Right cardiac atrium (tissue), 5 donors: ENCODE results near the gene CHST11. TPM values are rescaled to one million over a fixed set of nuclear protein-coding genes. Genes with fewer than 3 reads are reported as not detected.
"Not testable (repeated sequence)": the region's sequence is repeated elsewhere in the genome, so short reads cannot be mapped to it uniquely, and the experiment has no call there.

ENCODE experiments used
- ATAC-seq, 2 donors: fragments of 200-7000 bp; cut with Tn5 transposase; one replicate each; pipeline versions ENCODE4 v1.8.0 to v1.9.1; 2020; ENCODE audit warnings: moderate library complexity in 2 of 2, mild to moderate bottlenecking in 1 of 2
- DNase-seq, 3 donors: peaks; one replicate each; pipeline ENCODE4 v3.0.0-alpha.2; 2020
- H3K27ac ChIP-seq: one replicate; pipeline ENCODE4 v1.5.1; 2013; ENCODE audit warnings: mild to moderate bottlenecking, low read length, control low read depth, moderate library complexity
- H3K27me3 ChIP-seq: one replicate; pipeline ENCODE4 v1.6.1; 2013; ENCODE audit not compliant: control insufficient read depth, insufficient read depth
- H3K4me1 ChIP-seq: one replicate; pipeline ENCODE4 v1.6.1; 2013; ENCODE audit warnings: low read length; ENCODE audit not compliant: control insufficient read depth, insufficient read depth
- H3K4me3 ChIP-seq: one replicate; pipeline ENCODE4 v1.5.1; 2013; ENCODE audit warnings: low read length, control low read depth
- H3K9me3 ChIP-seq: one replicate; pipeline ENCODE4 v1.6.1; 2013; ENCODE audit warnings: low read length; ENCODE audit not compliant: control insufficient read depth
- WGBS: extraction: QIAGEN DNeasy Blood & Tissue Kit; methylation state at CpG from one replicate; pipeline ENCODE4 v1.1.7; 2013; 5-methylcytosine and 5-hydroxymethylcytosine counted together
- intact Hi-C, 4 donors: fragments of 100-400 bp; cut with DNase I; formaldehyde crosslinking; loops; one replicate each; pipeline versions ENCODE4 v1.11.0 to v1.14.0; 2022 to 2023
- polyA plus RNA-seq: library from polyadenylated mRNA; stranded (reverse); fragments of 200-250 nt; gene quantifications from one replicate; pipeline ENCODE4 v1.2.3, GENCODE V29; 2013
- total RNA-seq, 4 donors: library from RNA; stranded (reverse); fragmentation: NEBNext Ultra II Directional; extraction: Animal tissue kit (Norgen Biotek cat#: 25700); gene quantifications; one replicate each; pipeline ENCODE4 v1.2.1, GENCODE V29; 2021
- donor health status: healthy with polysubstance abuse.
- donor health status: DM: no; HTN: yes; CAD: no.
- donor health status: DM: no; HTN: no; CAD: no.
- donor health status: DM: no; HTN: yes; CAD: no; lungs with severe emphysema.
- donor health status: DM: yes; HTN: yes; CAD: no.

CHST11 gene
- total and polyA plus RNA-seq, 5 donors: 3.1 to 11.8 (median 9.9) TPM

GRCh38 chr12:104519190-104520019, 62.7 kb downstream of the CHST11 start:
- intact Hi-C loops: no loop called here
- 82% methylated on average over 7 of the region's 7 CpGs for WGBS

DNA sequence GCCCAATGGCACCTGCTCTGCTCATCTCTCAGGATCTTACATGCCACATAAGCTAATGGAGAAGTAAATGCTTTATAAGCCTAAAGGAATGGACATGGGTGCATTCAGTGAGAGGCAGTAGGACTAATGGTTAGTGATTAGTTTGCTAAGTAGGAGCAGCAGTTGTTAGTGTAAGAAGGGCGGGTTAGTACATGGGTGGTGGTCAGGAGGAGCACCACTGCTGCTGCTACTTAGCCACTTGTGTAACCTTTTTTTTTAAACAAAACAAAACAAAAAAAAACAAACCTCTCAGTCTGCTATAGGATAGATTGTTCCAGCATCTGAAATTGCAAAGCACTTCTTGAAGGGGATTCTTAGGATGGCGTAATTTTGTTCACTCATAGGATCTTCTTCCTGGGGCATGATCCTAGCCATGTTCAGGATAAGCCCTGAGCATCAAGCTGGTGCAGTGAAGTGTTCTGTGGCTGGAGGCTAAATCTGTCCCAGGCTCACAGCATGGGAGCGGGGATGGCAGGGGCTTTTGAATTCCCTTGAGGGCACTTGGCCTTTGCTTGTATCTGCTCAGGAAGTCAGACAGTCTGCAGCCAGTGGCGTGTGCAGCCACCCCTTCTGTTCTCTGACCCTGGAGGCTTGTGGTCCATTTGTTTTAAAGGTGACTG, 63.6 kb downstream of the CHST11 start:
- intact Hi-C loops: no loop called here
- H3K27me3 ChIP-seq: no peaks in the 10 kb centered on the region
- 69% methylated on average over 4 of the region's 4 CpGs for WGBS
- peaks cover 23% of the 10 kb centered on the region for H3K4me1 ChIP-seq
- peak in 1 of 2 donors; percentile 21 for ATAC-seq
- no peak overlapping the region for H3K4me3 ChIP-seq
- H3K27ac ChIP-seq: no peak overlapping the region
- no peaks in the 10 kb centered on the region for H3K9me3 ChIP-seq
- DNase-seq: no peak

More at GRCh38 chr12:104519190-104520019, 62.7 kb downstream of the CHST11 start:
- H3K4me3 ChIP-seq: no peak overlapping the region
- H3K27ac ChIP-seq: no peak overlapping the region
- H3K27me3 ChIP-seq: no peaks in the 10 kb centered on the region
- peaks cover 25% of the 10 kb centered on the region for H3K4me1 ChIP-seq
- H3K9me3 ChIP-seq: no peaks in the 10 kb centered on the region
- DNase-seq: no peak
- ATAC-seq: no peak

GRCh38 chr12:104521731-104522130, 65.0 kb downstream of the CHST11 start:
- ATAC-seq: peak in 1 of 2 donors; percentile 25

GRCh38 chr12:104522985-104523722, 66.4 kb downstream of the CHST11 start:
- H3K4me3 ChIP-seq: no peak overlapping the region
- peaks cover 20% of the 10 kb centered on the region for H3K4me1 ChIP-seq
- no peak overlapping the region for H3K27ac ChIP-seq
- no peak for DNase-seq
- no peak for ATAC-seq
- no peaks in the 10 kb centered on the region for H3K9me3 ChIP-seq
- WGBS: 58% methylated on average over 4 of the region's 4 CpGs
- H3K27me3 ChIP-seq: no peaks in the 10 kb centered on the region
- intact Hi-C loops: no loop called here

More at GRCh38 chr12:104521731-104522130, 65.0 kb downstream of the CHST11 start:
- no peaks in the 10 kb centered on the region for H3K27me3 ChIP-seq
- DNase-seq: no peak
- intact Hi-C loops: no loop called here
- 59% methylated on average over 5 of the region's 5 CpGs for WGBS
- no peaks in the 10 kb centered on the region for H3K9me3 ChIP-seq
- no peak overlapping the region for H3K4me3 ChIP-seq
- H3K4me1 ChIP-seq: peaks cover 20% of the 10 kb centered on the region
- H3K27ac ChIP-seq: no peak overlapping the region

DNA sequence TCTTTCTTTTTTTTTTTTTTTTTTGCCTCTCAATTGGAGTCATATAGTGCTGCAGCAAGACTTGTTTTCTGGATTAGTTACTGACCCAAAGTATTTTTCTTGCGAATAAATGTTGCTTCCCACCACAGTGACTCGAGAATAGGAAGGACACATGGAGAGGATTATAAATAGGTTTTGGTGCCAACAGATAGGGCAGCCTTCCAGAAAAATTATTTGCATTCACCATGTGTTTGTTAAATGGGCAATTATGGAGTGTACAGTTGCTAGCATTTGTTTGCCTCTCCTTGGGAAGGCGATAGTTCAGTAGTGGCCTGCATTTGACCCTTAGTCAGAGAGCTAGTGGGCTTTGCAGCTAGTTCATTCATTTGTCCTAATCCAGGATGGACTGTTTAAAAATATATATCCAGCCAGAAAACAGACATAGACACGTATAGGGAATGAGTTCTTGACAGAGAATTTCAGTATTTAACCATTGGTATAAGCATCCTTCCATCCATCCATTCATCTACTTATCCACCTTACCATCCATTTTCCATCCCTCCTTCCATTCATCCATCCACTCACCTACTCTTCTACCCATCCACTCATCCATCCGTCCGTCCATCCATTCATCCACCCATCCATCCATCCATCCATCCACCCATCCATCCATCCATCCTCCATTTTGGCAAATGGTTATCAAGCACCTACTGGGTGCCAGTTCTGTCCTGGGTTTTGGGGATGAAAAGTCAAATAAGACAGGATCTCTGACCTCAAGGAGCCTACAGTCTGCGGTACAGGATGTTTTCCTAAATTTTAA, 67.5 kb downstream of the CHST11 start:
- ATAC-seq (no peak), DNase-seq (no peak)
- Histone ChIP-seq H3K9me3 (no peaks in the 10 kb centered on the region), H3K4me3 (no peak overlapping the region), H3K4me1 (peaks cover 20% of the 10 kb centered on the region), H3K27ac (no peak overlapping the region), H3K27me3 (no peaks in the 10 kb centered on the region)
- 68% methylated on average over 7 of the region's 7 CpGs for WGBS
- intact Hi-C loops: no loop called here

GRCh38 chr12:104526320-104526719, 69.6 kb downstream of the CHST11 start:
- Histone ChIP-seq H3K4me3 (no peak overlapping the region), H3K4me1 (peaks cover 7% of the 10 kb centered on the region), H3K27me3 (no peaks in the 10 kb centered on the region), H3K9me3 (no peaks in the 10 kb centered on the region), H3K27ac (no peak overlapping the region)
- no peak for DNase-seq
- WGBS: 68% methylated on average over 4 of the region's 4 CpGs
- intact Hi-C loops: no loop called here
- ATAC-seq: no peak

GRCh38 chr12:104526751-104527150, 70.0 kb downstream of the CHST11 start:
- intact Hi-C loops: no loop called here

GRCh38 chr12:104527653-104528052, 70.9 kb downstream of the CHST11 start:
- ATAC-seq: not testable (repeated sequence)

More at GRCh38 chr12:104526751-104527150, 70.0 kb downstream of the CHST11 start:
- no peak overlapping the region for H3K4me3 ChIP-seq
- no peak for DNase-seq
- no peak for ATAC-seq
- H3K4me1 ChIP-seq: peaks cover 3% of the 10 kb centered on the region
- H3K27ac ChIP-seq: no peak overlapping the region
- no peaks in the 10 kb centered on the region for H3K27me3 ChIP-seq
- no peaks in the 10 kb centered on the region for H3K9me3 ChIP-seq
- 79% methylated on average over 6 of the region's 6 CpGs for WGBS

DNA sequence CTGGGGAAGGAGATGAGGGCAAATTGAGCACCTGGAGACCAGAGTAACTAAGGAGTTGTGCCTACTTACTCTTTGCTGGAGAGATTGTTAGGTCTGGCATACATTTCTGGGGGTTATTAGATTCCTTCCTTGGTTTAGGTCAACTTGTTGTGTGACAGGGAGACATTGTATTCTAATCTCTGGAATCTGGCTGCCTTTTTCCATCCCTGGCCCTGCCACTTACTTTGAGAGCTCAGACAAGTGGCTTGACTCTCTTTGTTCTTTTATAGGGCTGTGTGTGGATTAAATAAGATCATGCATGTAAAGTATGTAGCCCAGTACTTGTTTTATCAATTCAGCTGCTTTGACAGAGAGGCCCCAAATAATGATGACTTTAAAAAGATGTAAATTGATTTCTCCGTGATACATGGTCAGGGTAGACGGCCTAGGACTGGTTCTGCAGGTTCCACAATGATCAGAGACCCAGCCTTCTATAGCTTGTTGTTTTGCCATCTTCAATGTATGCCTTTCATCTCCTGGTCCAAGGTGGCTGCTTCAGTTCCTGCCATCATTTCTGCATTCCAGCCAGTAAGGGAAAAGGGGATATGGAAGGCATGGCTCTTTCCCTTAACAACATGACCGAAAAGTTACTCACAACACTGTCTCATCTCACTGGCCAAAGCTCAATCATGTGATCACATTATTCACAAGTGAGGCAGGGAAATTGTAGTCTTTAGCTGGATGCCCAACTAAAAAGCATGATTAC, 72.6 kb downstream of the CHST11 start:
- DNase-seq (no peak), ATAC-seq (no peak)
- H3K27me3 ChIP-seq: no peaks in the 10 kb centered on the region
- no peaks in the 10 kb centered on the region for H3K4me1 ChIP-seq
- intact Hi-C loops: no loop called here
- H3K9me3 ChIP-seq: no peaks in the 10 kb centered on the region
- no peak overlapping the region for H3K4me3 ChIP-seq
- no peak overlapping the region for H3K27ac ChIP-seq
- WGBS: 94% methylated on average over 3 of the region's 3 CpGs

More at GRCh38 chr12:104527653-104528052, 70.9 kb downstream of the CHST11 start:
- 90% methylated on average over 5 of the region's 5 CpGs for WGBS
- H3K27ac ChIP-seq, H3K4me1 ChIP-seq, H3K27me3 ChIP-seq, DNase-seq, H3K4me3 ChIP-seq, H3K9me3 ChIP-seq, intact Hi-C loops: not testable (repeated sequence)

DNA sequence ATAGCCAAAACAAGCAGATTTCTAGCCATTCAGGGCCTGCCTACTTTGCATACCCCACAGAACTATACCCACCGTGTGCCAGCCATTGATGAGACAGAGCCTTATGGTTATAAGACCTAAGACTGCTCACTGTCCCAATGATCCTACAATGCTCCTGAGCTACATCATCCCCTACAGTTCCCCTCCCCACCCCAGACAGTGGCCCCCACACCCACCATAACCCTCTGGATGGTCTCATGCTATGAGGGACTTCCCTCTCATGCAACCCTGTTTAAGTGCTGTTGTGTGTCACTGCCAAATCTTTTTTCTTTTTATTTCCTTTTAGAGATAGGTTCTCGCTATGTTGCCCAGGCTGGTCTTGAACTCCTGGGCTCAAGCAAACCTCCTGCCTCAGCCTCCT, 75.9 kb downstream of the CHST11 start:
- no peak for ATAC-seq
- 92% methylated on average over 2 of the region's 2 CpGs for WGBS
- Histone ChIP-seq H3K4me3 (no peak overlapping the region), H3K27ac (no peak overlapping the region), H3K4me1 (no peaks in the 10 kb centered on the region), H3K9me3 (no peaks in the 10 kb centered on the region), H3K27me3 (no peaks in the 10 kb centered on the region)
- no peak for DNase-seq
- intact Hi-C loops: no loop called here
